HG02623 (cell line): ENCODE results near the gene FAM83F.

Experiments
- ATAC-seq: cut with Tn5 transposase; IDR thresholded peaks from one replicate; pipeline ENCODE4 v1.9.1; 2021; ENCODE audit warnings: moderate library complexity; ENCODE audit not compliant: unreplicated experiment

FAM83F gene

GRCh38 chr22:40033586-40034380, 39.0 kb downstream of the FAM83F start:
- no peak for ATAC-seq

DNA sequence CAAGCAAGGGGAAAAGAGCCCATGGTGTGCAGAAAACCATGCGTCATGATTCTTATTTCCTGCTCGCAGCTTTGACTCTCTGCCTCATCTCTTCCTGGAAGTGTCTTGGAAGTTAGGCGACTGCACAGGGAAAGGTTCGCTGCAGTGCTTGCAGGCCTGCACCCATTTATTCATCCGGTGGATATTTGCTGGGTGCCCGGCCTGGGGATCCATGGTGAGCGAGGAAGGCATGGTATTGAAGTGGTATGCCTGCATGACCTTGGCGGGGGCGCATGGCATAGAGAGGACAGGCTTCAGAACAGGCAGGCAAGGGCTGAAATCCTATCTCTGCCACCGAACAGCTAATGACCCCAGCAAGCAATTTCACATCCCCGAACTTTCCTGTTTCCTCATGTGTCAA, 40.6 kb downstream of the FAM83F start:
- ATAC-seq = no peak

GRCh38 chr22:40036126-40036525, 41.4 kb downstream of the FAM83F start:
- no peak for ATAC-seq

- ATAC-seq = no peak
Observed at GRCh38 chr22:40036591-40037225, 42.0 kb downstream of the FAM83F start.

- ATAC-seq = no peak
Observed at GRCh38 chr22:40037320-40037719, 42.6 kb downstream of the FAM83F start.

DNA sequence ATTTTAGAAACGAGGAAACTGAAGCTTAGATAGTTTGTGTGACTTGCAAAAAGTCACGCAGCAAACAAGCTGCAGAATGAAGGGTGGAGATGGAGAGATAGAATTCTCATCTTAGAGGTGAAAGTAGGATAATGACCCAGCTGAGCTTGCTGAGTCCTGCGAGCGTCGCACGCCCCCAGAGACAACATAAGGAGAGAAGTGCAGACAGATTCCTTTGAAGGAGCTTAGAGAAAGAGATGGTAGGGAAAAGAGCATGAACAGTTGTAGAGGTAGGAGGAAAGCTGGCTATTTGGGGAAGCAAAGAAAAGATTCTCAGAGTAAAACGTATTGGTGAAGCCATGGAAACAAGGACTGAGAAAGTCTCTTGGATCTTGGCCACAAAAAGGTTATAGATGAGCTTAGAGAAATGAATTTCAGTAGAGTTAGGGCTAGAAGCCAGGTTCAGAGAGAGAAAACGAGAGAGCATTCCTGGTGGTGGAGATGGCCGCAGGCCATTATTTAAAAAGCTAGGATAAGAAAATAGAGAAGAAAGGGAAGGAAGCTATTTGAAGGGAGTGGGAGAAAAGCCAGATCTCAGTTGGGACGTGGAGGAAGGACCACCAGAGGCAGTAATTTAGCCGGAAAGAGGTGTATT, 44.8 kb downstream of the FAM83F start:
- ATAC-seq = no peak

- ATAC-seq = no peak
Observed at GRCh38 chr22:40040927-40041326, 46.2 kb downstream of the FAM83F start.

GRCh38 chr22:40041366-40042137, 46.8 kb downstream of the FAM83F start:
- no peak for ATAC-seq

- no peak for ATAC-seq
Observed at GRCh38 chr22:40042312-40042711, 47.6 kb downstream of the FAM83F start.

DNA sequence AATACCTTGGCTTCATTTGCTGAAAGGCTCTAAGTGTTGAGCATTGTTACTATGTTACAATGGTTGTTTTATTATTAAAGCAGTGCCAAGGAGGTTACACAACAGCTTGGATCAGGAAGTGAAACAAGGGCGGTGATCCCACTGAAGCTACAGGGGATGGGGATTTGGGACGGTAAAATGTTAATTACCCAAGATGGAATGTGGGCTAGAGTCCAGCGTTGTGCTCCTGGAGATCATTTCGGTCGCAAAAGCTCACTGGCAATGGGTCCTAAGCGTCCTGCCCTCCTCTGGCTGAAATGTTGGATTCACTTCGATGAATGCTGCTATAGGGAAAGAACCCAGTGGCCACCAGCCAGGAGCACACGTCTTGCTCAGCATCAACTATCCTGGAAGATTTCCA, 48.3 kb downstream of the FAM83F start:
- no peak for ATAC-seq

GRCh38 chr22:40043793-40044101, 49.0 kb downstream of the FAM83F start:
- no peak for ATAC-seq

DNA sequence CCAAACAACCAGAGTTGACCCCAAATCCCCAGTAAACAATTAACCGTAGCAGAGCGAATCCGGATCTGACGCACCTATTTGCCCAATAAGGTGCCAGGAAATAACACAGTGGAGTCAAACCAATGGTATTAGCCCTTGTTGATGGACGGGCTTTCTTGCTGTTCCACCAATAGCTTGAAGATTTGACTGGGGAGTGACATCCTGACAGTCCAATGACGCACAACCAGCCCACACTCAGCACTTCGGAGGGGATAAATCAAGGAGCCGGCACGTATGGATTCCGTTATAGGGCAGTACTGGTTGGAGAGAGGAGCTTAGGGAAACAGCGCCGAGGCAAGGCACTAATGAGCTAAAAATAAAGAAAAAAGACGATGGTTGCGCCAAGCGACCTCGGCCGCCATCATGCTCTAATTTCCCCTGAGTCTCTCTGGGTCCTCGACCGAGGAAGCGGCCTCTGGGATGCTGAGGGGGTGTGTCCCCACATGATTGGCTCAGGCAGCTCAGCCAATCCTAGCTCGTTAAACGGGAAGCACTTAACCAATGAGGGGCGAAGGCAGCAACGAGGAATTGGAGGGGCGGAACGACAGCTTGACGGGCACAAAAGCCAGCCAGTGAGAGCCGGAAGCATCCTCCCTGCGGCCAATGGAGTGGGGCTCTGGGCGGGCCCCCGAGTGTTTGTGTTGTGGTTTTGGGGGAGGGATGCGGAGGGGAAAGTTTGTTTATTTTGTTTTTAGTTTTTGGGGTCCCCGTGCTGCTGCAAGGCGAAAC, 49.5 kb downstream of the FAM83F start:
- peak; percentile 83 for ATAC-seq

GRCh38 chr22:40044870-40045834, 50.4 kb downstream of the FAM83F start:
- ATAC-seq = peak; percentile 27

DNA sequence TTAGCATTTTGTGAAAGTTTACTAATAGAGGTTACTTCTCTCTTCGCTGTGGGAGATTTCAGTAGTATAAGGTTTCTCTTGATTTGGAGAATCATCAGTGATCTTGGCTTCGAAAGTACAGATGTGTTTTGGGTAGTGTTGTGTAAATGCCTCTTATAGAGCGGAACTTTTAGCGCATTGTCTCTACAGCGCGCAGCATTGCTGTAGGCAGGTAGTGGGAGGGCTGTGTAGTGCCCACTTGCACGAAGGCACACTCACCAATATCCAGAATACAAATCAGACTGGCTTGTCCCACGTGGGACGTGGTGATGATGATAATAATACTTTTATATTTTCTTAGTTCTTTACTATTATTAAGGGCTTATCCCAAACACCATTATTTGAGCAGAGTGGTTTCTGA, 51.4 kb downstream of the FAM83F start:
- ATAC-seq = no peak

GRCh38 chr22:40050258-40050657, 55.5 kb downstream of the FAM83F start:
- ATAC-seq = peak; percentile 74

DNA sequence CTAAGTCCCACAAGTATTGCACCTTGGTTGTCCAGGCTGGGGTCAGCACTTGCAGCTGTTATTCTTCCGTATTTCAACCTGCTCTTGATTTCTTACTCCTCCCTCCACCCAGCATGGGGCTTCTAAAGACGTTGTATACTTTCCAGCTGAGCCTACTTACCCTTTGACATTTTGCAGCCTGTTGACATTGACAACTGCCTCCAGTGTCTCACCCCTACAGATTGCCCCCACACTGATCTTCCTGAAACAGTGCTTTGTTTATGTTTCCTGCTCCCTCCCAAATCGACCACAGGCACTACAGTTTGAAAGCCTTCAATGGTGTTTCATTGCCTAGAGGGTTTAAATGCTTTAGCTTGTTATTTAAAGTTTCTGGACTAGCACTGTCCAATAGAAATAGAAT, 56.6 kb downstream of the FAM83F start:
- no peak for ATAC-seq

GRCh38 chr22:40053460-40053859, 58.7 kb downstream of the FAM83F start:
- no peak for ATAC-seq

GRCh38 chr22:40054486-40054885, 59.7 kb downstream of the FAM83F start:
- ATAC-seq = no peak

GRCh38 chr22:40055143-40055883, 60.6 kb downstream of the FAM83F start:
- no peak for ATAC-seq
